ENCODE data around the gene SUFU.

- TF ChIP-seq CTCF (IDR thresholded peaks at IDR 0.05) (no peak), POLR2A (IDR thresholded peaks at IDR 0.05) (no peak), POLR2AphosphoS5 (IDR thresholded peaks at IDR 0.05) (no peak)
Measured at GRCh38 chr10:102656026-102656425, 152.3 kb downstream of the SUFU start.

Measured in gastroesophageal sphincter (tissue), 3 donors.